Neural crest cell (in vitro differentiated cells): ENCODE results near the gene ELOVL2. TPM values are rescaled to one million over a fixed set of nuclear protein-coding genes. Genes with fewer than 3 reads are reported as not detected.
"Not testable (repeated sequence)": the region's sequence is repeated elsewhere in the genome, so short reads cannot be mapped to it uniquely, and the experiment has no call there.

Experiments
- DNase-seq: peaks from one replicate; pipeline ENCODE4 v3.0.0; 2021; ENCODE audit warnings: low read depth, mixed read lengths, low spot score
- H3K27ac Mint-ChIP-seq: one replicate; pipeline ENCODE4 v1.8.0; 2021; ENCODE audit warnings: mild to moderate bottlenecking, mixed read lengths; ENCODE audit not compliant: unreplicated experiment
- H3K27me3 Mint-ChIP-seq: 2 replicates; pipeline ENCODE4 v1.8.0; 2021; ENCODE audit warnings: low read depth, mild to moderate bottlenecking, mixed read lengths
- H3K36me3 Mint-ChIP-seq: 2 replicates; pipeline ENCODE4 v1.8.0; 2021; ENCODE audit warnings: low read depth, mild to moderate bottlenecking, mixed read lengths
- H3K4me1 Mint-ChIP-seq: 2 replicates; pipeline ENCODE4 v1.8.0; 2021; ENCODE audit warnings: mixed read lengths
- H3K4me3 Mint-ChIP-seq: one replicate; pipeline ENCODE4 v1.8.0; 2021; ENCODE audit warnings: mild to moderate bottlenecking, mixed read lengths
- H3K9me3 Mint-ChIP-seq: 2 replicates; pipeline ENCODE4 v1.8.0; 2021; ENCODE audit warnings: mixed read lengths
- long read RNA-seq: library from polyadenylated mRNA; unstranded; transcript quantifications from one replicate; pipeline ENCODE4 v2.0.0, GENCODE V29; 2020
- total RNA-seq: library from RNA; stranded (reverse); gene quantifications from 2 replicates; pipeline ENCODE4 v1.2.1, GENCODE V29; 2021
- TF ChIP-seq, protein P1 (sequence below): fragments of 200-600 bp; sonication (generic); conservative IDR thresholded peaks from 2 replicates; pipeline ENCODE4 v1.5.0; 2021; ENCODE audit warnings: antibody characterized with exemption, mild to moderate bottlenecking

ELOVL2 gene, protein sequence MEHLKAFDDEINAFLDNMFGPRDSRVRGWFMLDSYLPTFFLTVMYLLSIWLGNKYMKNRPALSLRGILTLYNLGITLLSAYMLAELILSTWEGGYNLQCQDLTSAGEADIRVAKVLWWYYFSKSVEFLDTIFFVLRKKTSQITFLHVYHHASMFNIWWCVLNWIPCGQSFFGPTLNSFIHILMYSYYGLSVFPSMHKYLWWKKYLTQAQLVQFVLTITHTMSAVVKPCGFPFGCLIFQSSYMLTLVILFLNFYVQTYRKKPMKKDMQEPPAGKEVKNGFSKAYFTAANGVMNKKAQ
- total RNA-seq = 12.8 and 13.8 TPM in 2 replicates
- long read RNA-seq, transcript ELOVL2-201 (8 exons, 3,997 nt) = major isoform, 8 of 14 reads
- long read RNA-seq, partial matches to known transcripts = 1 of 14 reads
- long read RNA-seq, other reads (novel, unspliced or antisense) = 5 of 14 reads

DNA sequence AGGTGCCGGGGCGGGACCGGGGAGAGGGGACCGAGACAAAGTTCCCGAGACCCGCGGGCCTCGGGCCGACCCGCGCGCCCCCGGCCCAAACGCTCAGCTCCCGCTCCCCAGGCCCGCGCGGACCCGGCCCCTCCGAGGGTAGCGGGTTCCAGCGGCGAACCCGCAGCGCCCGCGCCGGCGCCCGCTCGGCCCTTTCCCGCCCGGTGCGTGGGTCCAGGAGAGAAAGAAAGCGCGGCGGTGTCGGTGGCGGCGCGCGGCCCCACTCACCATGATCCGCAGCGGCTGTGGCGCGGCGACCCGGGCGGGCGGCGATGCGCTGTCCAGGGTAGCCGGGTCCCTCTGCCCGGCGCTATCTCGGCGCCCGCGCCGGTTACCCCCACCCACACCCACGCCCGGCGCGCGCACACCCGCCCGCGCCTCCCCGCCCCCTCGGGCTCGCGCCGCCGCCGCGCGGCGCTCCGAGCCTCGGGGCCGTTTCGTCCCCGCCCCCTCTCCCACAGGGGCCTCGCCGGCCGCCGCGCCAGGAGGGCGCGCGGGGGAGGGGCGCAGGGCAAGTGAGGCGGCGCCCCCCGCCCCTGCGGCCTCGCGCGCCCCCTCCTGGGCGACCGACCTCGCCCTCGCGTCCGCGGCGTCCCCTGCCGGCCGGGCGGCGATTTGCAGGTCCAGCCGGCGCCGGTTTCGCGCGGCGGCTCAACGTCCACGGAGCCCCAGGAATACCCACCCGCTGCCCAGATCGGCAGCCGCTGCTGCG lies at the start of gene ELOVL2:
Gene ELOVL2, minus strand, starts transcription at position 345 of the 751 bp plus-strand sequence. Its CDS starts 75 bp downstream, at position 270.
- Mint-ChIP-seq H3K9me3 (no peaks in the 10 kb centered on the region), H3K4me1 (peaks cover 8% of the 10 kb centered on the region), H3K27ac (no peak within 1 kb of the TSS), H3K27me3 (peaks cover 69% of the 10 kb centered on the region), H3K4me3 (peak within 1 kb of the TSS; percentile 89), H3K36me3 (no peaks in the 10 kb centered on the region)
- DNase-seq = peak; percentile 66
- TF ChIP-seq, protein P1, sequence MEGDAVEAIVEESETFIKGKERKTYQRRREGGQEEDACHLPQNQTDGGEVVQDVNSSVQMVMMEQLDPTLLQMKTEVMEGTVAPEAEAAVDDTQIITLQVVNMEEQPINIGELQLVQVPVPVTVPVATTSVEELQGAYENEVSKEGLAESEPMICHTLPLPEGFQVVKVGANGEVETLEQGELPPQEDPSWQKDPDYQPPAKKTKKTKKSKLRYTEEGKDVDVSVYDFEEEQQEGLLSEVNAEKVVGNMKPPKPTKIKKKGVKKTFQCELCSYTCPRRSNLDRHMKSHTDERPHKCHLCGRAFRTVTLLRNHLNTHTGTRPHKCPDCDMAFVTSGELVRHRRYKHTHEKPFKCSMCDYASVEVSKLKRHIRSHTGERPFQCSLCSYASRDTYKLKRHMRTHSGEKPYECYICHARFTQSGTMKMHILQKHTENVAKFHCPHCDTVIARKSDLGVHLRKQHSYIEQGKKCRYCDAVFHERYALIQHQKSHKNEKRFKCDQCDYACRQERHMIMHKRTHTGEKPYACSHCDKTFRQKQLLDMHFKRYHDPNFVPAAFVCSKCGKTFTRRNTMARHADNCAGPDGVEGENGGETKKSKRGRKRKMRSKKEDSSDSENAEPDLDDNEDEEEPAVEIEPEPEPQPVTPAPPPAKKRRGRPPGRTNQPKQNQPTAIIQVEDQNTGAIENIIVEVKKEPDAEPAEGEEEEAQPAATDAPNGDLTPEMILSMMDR = peak; percentile 87

DNA sequence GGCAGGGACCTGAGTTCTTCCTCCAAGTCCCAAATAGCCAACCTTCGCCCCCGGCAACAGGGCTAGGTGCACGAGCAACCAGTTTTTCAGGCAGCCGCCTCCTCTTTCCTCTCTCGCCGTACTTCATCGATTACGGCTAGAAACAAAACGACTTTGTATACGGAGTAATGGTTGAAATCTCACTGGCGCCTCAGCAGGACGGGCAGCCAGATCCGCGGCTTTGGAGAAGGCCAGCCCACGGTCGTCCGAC lies 49.2 kb upstream of the ELOVL2 start:
- no peak for DNase-seq
- peak overlapping the region; percentile 96 for H3K4me3 Mint-ChIP-seq
- H3K27me3 Mint-ChIP-seq = no peaks in the 10 kb centered on the region
- H3K36me3 Mint-ChIP-seq = peaks cover 3% of the 10 kb centered on the region
- TF ChIP-seq, protein P1 = no peak
- peaks cover 30% of the 10 kb centered on the region for H3K4me1 Mint-ChIP-seq
- peak overlapping the region; percentile 97 for H3K27ac Mint-ChIP-seq
- no peaks in the 10 kb centered on the region for H3K9me3 Mint-ChIP-seq

GRCh38 chr6:11092668-11093375 lies 48.7 kb upstream of the ELOVL2 start:
- H3K4me3 Mint-ChIP-seq = peak overlapping the region; percentile 96
- H3K27ac Mint-ChIP-seq = peak overlapping the region; percentile 97
- peaks cover 3% of the 10 kb centered on the region for H3K36me3 Mint-ChIP-seq
- no peaks in the 10 kb centered on the region for H3K27me3 Mint-ChIP-seq
- peaks cover 30% of the 10 kb centered on the region for H3K4me1 Mint-ChIP-seq
- H3K9me3 Mint-ChIP-seq = no peaks in the 10 kb centered on the region
- TF ChIP-seq, protein P1 = no peak
- DNase-seq = no peak

DNA sequence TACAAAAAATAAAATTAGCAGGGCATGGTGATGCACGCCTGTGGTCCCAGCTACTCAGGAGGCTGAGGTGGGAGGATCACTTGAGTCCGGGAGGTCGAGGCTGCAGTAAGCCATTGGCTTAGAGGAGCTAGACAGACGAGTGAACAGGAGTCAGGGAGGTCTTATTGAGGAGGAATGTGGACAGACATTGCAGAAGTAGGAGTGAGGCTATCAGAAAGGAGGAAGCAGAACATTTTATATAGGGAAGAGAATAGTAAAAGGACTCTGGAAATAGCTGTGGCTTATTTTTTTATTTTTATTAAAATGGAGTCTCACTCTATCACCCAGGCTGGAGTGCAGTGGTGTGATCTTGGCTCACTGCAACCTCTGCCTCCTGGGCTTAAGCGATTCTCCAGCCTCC lies 47.0 kb upstream of the ELOVL2 start:
- H3K27me3 Mint-ChIP-seq, H3K27ac Mint-ChIP-seq, DNase-seq, H3K36me3 Mint-ChIP-seq, H3K9me3 Mint-ChIP-seq: not testable (repeated sequence)
- peak overlapping the region; percentile 65 for H3K4me3 Mint-ChIP-seq
- H3K4me1 Mint-ChIP-seq = peaks cover 26% of the 10 kb centered on the region

- no peak overlapping the region for H3K27ac Mint-ChIP-seq
- no peaks in the 10 kb centered on the region for H3K27me3 Mint-ChIP-seq
- H3K9me3 Mint-ChIP-seq = no peaks in the 10 kb centered on the region
- peak overlapping the region; percentile 41 for H3K4me3 Mint-ChIP-seq
- peaks cover 13% of the 10 kb centered on the region for H3K4me1 Mint-ChIP-seq
- H3K36me3 Mint-ChIP-seq = no peaks in the 10 kb centered on the region
- TF ChIP-seq, protein P1 = no peak
- DNase-seq = no peak
Observed at GRCh38 chr6:11089695-11090094, 45.6 kb upstream of the ELOVL2 start.

- H3K36me3 Mint-ChIP-seq = not testable (repeated sequence)
Observed at GRCh38 chr6:11087141-11087812, 43.2 kb upstream of the ELOVL2 start.

More at GRCh38 chr6:11087141-11087812, 43.2 kb upstream of the ELOVL2 start:
- H3K9me3 Mint-ChIP-seq, H3K4me3 Mint-ChIP-seq, H3K27me3 Mint-ChIP-seq, H3K27ac Mint-ChIP-seq, DNase-seq, H3K4me1 Mint-ChIP-seq: not testable (repeated sequence)
